ENCODE results near the gene ZNF888. TPM values are rescaled to one million over a fixed set of nuclear protein-coding genes. Genes with fewer than 3 reads are reported as not detected.
A peak's percentile ranks its signal among the peaks of the same experiment; 100 is the strongest.
"Not testable (repeated sequence)": the region's sequence is repeated elsewhere in the genome, so short reads cannot be mapped to it uniquely, and the experiment has no call there.

Gene ZNF888
- total RNA-seq, 1 donor from 2014 or later, result 12.2 TPM

GRCh38 chr19:52889931-52890330, 33.3 kb downstream of the ZNF888 start:
- peaks cover 50% of the 10 kb centered on the region for H3K36me3 Mint-ChIP-seq (ENCODE audit: low read depth, unreplicated experiment)
- no peak for DNase-seq (ENCODE audit: low spot score)
- TF ChIP-seq CTCF (IDR thresholded peaks at IDR 0.05; ENCODE audit: unreplicated experiment), result no peak
- H3K4me3 Mint-ChIP-seq (ENCODE audit: unreplicated experiment), result peak overlapping the region; percentile 32
- no peaks in the 10 kb centered on the region for H3K9me3 Mint-ChIP-seq (ENCODE audit: unreplicated experiment)
- H3K4me1 Mint-ChIP-seq (ENCODE audit: unreplicated experiment), result peaks cover 14% of the 10 kb centered on the region
- peaks cover 2% of the 10 kb centered on the region for H3K27me3 Mint-ChIP-seq (ENCODE audit: unreplicated experiment)
- H3K27ac Mint-ChIP-seq (ENCODE audit: unreplicated experiment), result no peak overlapping the region

- no peaks in the 10 kb centered on the region for H3K9me3 Mint-ChIP-seq (ENCODE audit: unreplicated experiment)
- H3K4me1 Mint-ChIP-seq (ENCODE audit: unreplicated experiment), result peaks cover 14% of the 10 kb centered on the region
- no peak overlapping the region for H3K27ac Mint-ChIP-seq (ENCODE audit: unreplicated experiment)
- peaks cover 58% of the 10 kb centered on the region for H3K36me3 Mint-ChIP-seq (ENCODE audit: low read depth, unreplicated experiment)
- H3K4me3 Mint-ChIP-seq (ENCODE audit: unreplicated experiment), result no peak overlapping the region
- H3K27me3 Mint-ChIP-seq (ENCODE audit: unreplicated experiment), result peaks cover 3% of the 10 kb centered on the region
- no peak for TF ChIP-seq CTCF (IDR thresholded peaks at IDR 0.05; ENCODE audit: unreplicated experiment)
- no peak for DNase-seq (ENCODE audit: low spot score)
Observed at GRCh38 chr19:52889076-52889475, 34.2 kb downstream of the ZNF888 start.

- Mint-ChIP-seq H3K4me1 (ENCODE audit: unreplicated experiment) (no peaks in the 10 kb centered on the region), H3K27me3 (ENCODE audit: unreplicated experiment) (peaks cover 4% of the 10 kb centered on the region), H3K9me3 (ENCODE audit: unreplicated experiment) (no peaks in the 10 kb centered on the region), H3K27ac (ENCODE audit: unreplicated experiment) (no peak overlapping the region), H3K36me3 (ENCODE audit: low read depth, unreplicated experiment) (peaks cover 64% of the 10 kb centered on the region), H3K4me3 (ENCODE audit: unreplicated experiment) (peak overlapping the region; percentile 38)
- no peak for TF ChIP-seq CTCF (IDR thresholded peaks at IDR 0.05; ENCODE audit: unreplicated experiment)
- no peak for DNase-seq (ENCODE audit: low spot score)
Observed at GRCh38 chr19:52880895-52881389, 42.3 kb downstream of the ZNF888 start.

- H3K36me3 Mint-ChIP-seq (ENCODE audit: low read depth, unreplicated experiment); H3K4me1 Mint-ChIP-seq (ENCODE audit: unreplicated experiment); DNase-seq (ENCODE audit: low spot score); H3K27ac Mint-ChIP-seq (ENCODE audit: unreplicated experiment); H3K27me3 Mint-ChIP-seq (ENCODE audit: unreplicated experiment); H3K4me3 Mint-ChIP-seq (ENCODE audit: unreplicated experiment); H3K9me3 Mint-ChIP-seq (ENCODE audit: unreplicated experiment): not testable (repeated sequence)
Observed at GRCh38 chr19:52872996-52873395, 50.2 kb downstream of the ZNF888 start.

- Mint-ChIP-seq H3K4me1 (ENCODE audit: unreplicated experiment) (peaks cover 2% of the 10 kb centered on the region), H3K36me3 (ENCODE audit: low read depth, unreplicated experiment) (peaks cover 4% of the 10 kb centered on the region), H3K27me3 (ENCODE audit: unreplicated experiment) (peaks cover 2% of the 10 kb centered on the region), H3K4me3 (ENCODE audit: unreplicated experiment) (no peak overlapping the region), H3K27ac (ENCODE audit: unreplicated experiment) (no peak overlapping the region), H3K9me3 (ENCODE audit: unreplicated experiment) (no peaks in the 10 kb centered on the region)
- DNase-seq (ENCODE audit: low spot score), result no peak
- TF ChIP-seq CTCF (IDR thresholded peaks at IDR 0.05; ENCODE audit: unreplicated experiment), result no peak
Observed at GRCh38 chr19:52871466-52871865, 51.8 kb downstream of the ZNF888 start.

- not testable (repeated sequence) for H3K4me1 Mint-ChIP-seq (ENCODE audit: unreplicated experiment); H3K4me3 Mint-ChIP-seq (ENCODE audit: unreplicated experiment); H3K27ac Mint-ChIP-seq (ENCODE audit: unreplicated experiment); H3K36me3 Mint-ChIP-seq (ENCODE audit: low read depth, unreplicated experiment); DNase-seq (ENCODE audit: low spot score); H3K9me3 Mint-ChIP-seq (ENCODE audit: unreplicated experiment); H3K27me3 Mint-ChIP-seq (ENCODE audit: unreplicated experiment)
Observed at GRCh38 chr19:52868031-52868430, 55.2 kb downstream of the ZNF888 start.
